ENCODE results near the gene PRPF8.

The PRPF8 gene

DNA sequence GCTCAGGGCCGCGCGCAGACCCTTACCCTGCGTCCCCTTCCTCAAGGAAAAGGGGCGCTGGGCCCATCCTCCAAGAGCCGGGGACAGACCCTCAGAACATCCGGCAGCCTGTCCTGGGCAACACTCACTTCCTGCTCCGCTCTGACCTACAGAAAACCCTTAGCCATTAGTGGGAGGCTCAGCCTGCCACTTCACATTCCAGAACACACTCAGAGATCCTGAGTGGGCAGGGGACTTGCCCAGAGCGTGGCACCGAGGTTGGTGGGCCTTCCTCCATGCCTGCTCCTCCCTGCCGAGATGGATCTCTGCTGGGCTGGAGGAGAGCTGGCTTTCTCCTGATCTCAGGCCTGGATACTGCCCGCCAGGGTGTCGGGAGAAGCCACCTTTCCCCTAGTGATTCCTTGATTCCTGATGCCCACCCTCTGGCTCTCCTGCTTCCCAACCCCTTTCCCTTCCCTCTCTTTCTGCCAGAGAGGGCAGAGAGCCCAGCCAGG, 40.6 kb downstream of the PRPF8 start:
- no peak for DNase-seq

DNA sequence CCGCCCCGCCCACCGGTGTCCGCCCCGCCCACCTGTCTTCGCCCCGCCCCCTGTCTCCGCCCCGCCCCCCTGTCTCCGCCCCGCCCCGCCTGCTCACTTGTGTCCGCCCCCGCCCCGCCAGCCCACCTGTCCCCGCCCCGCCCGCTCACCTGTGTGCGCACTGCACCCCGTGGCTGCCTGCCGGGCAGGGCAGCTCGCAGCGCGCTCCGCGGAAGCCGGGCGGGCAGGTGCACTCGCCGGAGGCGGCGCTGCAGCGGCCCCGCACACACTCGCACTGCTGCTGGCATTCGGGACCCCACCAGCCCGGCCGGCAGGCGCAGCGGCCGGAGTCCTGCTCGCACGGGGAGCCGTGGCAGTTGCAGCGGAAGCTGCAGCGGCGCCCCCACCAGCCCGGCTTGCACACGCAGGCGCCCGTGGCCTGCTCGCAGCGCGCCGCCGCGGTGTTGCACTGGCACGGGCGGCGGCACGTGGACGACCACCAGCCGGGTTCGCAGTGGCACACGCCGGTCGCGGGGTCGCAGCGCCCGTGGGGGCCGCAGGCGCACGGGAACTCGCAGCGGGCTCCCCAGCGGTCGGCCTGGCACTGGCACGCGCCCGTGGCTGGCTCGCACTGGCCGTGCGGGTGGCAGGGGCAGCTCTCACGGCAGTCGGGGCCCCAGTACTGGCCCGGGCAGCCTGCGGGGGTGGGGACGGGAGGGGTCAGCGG, 41.2 kb downstream of the PRPF8 start:
- no peak for DNase-seq

DNA sequence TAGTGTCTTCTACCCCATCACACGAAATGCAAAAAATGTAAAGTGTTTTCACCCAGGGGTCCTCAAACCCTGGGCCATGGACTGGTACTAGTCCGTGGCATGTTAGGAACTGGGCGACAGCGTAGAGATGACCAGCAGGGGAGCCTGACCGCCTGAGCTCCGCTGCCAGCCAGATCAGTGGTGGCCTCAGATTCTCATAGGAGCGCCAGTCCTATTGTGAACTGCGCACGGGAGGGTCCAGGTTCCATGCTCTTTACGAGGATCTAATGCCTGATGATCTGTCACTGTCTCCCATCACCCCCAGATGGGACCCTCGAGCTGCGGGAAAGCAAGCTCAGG, 43.6 kb downstream of the PRPF8 start:
- DNase-seq: no peak

DNA sequence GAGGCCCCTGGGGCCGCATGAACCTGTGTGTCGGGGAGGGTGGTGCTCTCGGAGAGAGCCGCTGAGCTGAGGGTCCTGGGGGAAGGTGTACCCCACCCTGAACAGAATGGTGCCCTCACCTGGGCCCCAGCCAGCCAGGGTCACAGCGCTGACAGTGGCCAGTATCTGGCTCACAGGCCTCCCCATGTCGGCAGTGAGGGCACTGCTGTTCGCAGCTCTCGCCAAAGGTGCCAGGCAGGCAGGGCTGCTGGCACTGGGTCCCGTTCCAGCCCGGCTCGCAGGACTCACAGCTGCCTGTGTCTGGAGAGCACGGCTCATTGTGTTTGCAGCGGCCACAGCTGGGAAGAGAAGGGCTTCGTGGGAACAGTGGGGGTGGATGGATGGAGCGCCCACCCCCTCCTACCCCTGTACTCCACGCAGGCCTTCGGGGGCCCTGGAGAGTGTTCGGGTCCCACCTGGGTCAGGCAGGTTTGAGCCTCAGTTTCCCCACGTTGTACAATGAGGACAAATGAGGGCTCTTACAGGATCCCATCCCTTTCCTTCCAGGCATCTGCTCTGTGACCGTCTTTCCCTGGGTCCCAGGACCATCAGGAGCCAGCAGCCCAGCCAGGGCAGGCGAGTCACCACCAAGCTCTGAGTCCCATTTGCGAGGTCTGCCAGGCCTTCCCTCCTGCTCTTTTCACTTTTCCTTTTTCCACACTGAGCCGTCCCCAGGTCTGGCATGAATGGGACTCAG, 44.2 kb downstream of the PRPF8 start:
- no peak for DNase-seq

DNA sequence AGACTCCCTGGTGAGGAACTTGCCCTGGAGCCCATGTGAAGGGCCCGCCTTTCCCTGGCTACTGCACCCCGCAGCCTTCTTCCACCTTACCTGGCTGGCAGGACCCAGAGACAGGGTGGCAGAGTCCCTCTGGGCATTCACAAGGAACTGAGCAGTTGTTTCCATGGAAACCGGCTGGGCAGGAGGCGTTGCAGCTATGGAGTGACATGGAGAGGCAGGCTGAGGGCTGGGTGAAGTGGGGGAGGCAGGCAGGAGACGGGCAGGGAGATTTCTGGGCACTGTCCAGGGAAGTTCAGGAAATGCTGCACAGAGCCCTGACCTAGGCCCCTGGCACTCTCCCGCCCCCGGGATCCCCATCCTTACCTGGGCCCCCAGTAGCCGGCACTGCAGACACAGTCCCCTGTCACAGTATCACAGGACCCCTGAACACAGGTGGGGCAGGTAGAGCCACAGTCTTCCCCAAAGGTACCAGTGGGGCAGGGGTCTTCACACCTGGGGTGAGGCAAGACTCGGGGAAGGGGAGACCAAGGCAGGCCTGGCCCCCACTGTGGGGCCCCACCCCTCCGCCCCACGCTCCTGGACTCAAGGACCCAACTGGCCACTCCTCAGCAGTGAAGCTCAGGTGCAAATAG, 45.0 kb downstream of the PRPF8 start:
- no peak for DNase-seq

DNA sequence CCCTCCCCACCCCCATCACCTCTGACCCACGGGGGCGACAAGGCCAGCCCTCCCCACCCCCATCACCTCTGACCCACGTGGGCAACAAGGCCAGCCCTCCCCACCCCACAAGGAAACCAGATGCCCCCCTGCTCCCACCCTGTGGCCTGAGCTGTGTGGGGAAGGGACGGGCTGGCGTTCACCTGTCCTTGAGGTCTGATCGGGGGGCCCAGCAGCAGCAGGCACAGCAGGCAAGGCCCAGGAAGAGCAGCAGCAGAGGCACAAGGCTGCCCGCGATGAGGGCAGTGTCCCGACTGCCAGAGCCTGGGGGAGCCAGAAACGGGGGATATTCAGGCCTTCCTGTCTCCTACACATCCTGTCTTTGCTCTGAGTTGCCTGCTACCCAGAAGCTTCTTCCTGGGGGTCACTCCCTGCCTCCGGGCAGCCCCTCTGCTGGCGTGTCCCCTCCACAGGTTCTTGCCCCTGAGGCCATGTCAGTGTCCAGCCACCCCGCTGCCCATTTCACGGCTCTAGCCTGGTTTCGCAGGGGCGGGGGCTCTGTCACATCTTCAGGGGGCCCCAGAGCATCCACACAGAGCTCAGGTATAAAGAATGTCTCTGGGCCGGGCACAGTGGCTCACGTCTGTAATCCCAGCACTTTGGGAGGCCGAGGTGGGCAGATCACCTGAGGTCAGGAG, 45.9 kb downstream of the PRPF8 start:
- DNase-seq: no peak

DNA sequence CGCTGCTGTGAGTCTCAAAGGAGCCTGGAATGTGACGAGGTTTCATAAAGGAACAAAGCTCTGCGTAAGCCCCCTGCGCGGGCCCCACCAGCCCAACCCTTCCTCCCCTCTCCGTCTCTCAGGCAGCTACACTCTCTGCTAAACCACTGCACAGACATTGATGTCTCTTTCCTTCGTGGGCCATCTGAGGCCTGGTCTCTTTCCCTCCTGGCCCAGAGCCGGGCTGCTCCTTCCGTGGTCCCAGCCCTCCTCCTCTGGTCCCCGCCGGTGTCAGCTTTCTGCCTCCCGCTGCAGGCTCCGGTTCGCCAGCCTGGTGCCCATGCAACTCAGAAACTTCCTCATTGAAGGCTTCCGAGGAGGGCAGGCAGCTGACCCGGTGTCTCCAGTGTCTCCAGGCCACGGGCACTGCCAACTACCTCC, 46.5 kb downstream of the PRPF8 start:
- no peak for DNase-seq

DNA sequence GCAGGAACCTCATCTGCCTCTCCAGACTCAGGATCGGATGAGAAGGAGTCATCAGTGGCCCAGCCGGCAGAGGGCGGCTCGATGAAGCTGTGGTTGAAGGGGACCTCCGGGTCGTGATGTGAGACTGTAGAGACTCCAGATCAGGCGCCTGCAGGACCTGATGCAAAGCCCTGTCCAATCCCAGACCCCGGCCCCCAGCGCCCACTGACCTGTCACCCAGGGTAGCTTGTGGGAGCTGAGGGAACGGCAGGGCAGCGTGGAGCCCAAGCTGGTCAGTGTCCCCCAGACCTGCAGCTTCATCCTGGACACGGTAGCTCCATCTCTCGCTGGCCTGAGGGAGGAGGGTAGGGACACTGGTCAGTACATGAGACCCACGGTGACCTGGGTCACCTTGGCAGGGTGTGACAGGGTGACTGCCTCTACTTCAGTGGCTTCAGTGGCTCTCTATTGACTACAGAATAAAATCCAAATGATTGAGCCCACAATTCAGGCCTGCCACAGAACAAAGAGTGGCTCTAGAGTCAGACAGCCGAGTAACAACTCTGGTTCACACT, 47.9 kb downstream of the PRPF8 start:
- no peak for DNase-seq

DNA sequence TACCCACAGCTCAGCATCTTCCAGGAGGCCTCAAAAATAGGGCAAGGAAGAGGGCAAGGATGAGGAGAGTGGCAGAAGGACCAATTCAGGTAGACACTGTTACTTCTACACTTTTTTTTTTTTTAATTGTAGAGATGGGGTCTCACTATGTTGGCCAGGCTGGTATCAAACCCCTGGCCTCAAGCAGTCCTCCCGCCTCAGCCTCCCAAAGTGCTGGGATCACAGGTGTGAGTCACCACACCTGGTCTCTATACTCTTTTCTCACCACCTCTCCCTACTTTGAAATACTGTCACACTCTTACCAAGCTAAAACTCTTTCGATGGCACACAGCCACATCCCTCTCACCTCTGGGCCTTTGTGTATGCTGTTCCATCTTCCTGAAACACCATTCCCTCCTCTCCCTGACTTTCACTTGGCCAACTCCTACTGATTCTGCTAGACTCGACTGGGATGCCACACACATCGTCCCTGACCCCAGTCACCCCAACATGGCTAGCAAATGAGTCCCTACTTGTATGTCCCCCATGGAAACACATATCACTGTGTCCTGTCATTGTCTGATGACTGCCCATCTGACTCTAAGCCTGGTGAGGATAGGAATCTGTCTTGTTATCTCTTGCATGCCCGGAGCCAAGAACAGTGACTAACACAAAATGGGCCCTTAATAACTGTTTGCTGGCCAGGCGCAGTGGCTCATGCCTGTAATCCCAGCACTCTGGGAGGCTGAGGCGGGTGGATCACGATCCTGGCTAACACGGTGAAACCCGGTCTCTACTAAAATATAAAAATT, 48.8 kb downstream of the PRPF8 start:
- DNase-seq: no peak

DNA sequence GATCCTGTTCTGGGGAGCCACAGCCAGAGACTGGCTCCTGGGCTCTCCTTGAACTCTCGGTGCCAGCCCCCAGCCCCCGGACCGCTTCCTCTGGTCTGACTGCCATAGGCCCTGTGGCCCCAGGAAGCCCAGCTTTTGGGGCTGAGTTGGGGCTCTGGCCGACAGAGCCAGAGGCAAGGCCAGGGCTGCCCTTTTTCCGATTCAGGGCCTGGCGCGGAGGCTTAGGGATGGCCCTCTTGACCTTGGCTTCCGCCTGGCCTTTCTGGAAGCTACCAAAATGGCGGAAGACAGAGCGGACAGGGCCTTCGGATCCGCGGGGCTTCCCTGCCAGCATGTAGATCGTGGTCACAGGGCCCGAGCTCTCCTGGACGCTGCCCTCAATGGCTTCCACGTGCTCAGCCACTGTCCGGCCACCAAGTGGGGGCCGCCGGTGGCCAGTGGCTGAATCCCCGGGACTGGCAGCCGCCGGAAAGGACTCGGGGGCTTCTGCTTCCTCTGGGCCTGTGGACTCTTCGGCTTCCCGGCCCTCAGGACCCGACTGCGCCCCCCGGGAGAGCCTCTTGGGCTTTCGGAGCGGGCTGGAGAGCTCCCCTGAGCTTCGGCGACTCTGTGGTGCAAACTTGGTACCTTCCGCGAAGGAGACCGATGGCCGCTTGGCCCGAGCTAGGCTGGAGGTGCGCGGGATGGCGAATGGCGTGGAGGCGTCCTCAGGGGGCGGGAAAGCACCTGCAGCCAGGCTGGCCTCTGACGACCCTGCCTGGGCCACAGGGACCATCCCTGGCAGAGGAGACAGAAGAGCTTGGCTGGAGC, 49.6 kb downstream of the PRPF8 start:
- DNase-seq: no peak

DNA sequence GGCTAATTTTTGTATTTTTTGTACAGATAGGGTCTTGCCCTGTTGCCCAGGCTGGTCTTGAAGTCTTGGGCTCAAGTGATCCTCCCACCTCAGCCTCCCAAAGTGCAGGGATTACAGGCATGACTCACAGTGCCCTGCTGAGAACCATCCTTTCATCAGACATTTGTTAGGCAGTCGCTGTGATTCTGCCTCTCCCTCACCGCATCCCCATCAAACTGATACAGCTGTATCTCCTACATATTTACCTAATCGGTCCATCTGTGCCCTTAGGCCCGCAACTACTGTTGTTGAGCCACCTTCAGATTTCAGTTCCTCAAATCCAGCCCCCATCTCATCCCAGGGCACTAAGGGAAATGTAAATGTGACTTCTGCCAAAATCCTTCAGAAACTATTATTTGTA, 54.0 kb downstream of the PRPF8 start:
- DNase-seq: no peak

DNA sequence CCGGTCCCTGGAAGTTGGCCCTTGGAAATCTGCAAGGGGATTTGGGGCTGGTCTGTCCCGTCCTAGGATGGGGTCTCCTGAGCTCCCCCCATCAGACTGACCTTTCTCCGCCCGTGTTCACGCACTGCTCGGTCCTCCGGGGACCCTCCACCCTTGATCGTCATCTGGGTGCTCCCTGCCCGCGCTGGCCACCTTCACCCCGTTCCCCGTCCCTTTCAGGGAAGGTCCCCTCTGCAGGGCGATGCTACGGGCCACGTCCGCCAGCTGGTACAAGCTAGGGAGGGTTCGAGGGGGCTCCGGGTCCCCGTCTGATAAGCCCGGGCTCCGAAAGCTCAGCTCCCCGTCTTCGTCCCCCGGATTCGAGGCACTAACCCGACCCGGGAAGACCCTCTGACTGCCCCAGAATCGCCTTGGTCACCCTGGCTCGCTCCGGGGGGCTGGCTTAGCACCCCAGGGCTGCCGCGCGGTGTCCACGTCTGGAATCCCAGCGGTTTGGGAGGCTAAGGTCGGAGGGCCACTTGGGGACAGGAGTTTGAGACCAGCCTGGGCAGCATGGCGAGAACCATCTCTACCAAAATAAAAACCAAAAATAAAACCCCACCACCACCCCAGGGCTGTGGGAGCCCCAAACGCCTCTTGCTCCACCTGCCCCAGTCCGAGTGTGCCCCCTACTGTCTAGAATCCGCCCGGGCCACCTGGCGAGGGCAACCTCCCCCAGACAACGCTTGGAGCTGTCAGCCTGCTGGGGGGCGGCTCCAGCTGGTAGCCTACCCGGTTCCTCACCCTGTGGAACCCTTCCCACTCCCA, 55.0 kb downstream of the PRPF8 start:
- DNase-seq: peak; percentile 7

DNA sequence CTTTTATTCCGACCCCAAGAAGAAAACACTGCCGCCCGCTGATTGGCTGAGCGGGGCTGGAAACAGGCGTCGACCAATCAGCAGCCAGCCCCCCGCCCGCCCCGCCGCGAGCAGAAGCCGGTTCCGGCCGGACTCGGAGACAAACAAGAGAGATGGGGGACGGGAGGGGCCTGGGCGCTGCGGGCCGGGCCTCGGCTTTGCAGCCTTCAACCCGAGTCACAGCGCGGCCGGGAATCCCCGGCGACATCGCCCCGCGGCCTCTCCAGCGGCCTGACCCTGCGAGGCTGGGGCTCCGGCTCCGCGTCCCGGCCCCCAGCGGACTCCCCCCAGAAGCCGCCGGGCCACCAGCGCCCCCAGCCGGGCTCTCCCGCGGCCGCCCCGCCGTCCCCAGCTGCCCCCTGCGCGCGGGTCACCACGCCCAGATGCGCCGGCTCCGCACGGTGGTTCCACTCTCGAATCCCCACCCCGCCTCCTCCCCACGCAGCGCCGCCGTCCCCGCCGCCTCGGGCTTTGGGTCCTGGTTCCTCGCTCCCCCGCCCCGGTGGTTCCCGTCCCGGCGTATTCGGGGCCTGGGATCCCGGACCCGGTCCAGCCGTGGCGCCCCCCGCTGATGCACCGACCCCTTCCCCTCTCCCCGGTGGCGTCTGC, 55.7 kb downstream of the PRPF8 start:
- peak; percentile 83 for DNase-seq

DNA sequence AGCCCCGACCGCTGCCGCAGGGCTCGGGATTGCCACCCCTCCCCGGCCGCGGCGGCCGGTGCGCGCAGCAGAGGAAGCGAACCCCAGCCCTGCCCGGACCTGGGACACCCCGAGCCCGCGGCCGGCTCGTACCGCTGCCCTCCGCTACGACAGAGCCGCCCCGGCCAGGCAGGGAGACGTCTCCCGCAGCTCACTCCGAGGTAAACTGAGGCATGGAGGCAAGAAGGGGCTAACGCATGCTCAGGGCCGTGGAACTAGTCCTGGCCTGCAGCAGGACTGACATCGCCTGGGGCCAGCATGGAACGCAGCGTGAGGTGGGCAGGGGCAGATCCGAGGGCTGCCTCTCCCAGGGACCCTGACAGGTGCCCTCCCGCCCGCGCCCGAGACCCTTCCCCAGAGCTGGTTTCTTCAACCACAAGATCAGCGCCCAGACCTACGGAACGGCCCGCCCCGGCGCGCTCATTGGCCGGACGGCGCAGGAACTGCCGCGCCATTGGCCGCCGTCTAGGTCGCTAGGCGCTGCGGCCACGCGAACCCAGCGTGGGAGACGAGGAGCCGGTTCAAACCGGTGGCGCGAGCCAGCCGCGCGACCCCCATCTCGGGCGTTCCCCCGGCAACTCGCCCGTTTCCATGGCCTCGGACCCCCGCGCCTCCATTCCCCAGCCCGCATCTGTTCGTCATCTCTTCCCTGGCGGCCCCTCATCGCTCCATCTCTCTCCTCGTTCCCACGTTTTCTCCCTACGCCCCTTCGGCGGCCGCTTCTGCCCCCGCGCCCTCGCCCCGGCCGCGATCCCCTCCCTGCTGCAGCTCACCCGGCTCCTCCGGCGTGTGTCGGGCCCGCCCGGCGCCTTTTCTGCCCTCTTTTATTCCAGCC, 56.4 kb downstream of the PRPF8 start, which contains the start of gene SLC43A2:
SLC43A2 (minus strand) TSS at position 853 of the 874 bp plus-strand sequence. CDS start 960 bp downstream, outside the sequence.
- DNase-seq: peak; percentile 44

DNA sequence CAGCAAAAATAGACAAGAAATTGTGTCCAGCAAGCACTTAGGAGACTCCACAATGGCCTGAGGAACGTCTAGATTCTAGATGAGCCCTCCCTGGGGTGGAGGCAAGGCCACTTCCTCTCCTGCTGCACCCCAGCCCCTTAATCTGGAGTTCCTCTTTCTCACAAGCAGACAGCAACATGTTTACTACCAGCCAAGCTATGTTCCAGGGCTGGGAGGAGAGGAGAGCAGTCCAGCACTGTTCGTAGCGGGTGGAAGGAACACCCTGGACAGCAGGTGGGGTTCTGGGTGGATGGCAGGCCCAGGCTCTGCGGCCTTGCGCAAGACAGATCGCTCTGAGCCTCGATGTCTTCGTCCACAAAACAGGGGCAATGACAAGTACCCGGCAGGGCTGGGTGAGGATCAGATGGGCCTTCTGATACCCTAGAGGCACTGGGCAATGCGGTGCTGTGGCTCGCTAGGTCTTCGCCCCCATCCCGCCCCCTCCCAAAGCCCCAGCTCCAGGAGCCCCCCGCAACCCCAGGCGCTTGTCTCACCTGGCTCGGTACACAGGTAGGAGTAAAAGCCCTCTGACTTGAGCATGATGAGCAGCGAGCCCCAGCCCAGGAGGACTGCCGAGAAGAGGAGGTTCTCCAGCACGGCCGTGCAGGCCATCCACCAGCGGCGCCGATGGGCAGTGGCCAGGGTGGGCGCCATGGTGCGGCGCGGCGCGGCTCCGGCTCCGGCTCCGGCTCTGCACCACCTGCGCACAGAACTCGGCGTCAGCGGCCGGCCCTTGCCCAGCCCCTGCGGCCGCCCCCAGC, 57.3 kb downstream of the PRPF8 start:
- DNase-seq: no peak

DNA sequence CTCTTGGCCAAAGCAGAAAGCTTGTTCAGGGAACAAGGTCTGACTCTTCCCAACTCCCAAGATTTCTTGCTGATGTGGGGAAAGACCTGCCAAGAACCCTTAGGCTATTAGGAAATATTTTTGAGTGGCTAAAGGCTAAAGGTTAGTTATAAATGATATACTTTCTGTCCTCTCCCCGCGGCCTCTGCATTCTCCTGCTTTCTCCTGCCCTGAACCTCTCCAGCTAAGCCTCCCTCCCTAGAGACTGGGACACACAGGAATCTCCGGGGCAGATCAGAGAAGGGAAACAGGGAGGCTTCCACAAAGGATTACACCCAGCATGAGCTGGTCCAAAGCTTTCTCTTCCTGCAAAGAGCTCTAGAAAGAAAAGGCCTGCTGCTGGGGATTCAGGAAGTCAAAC, 58.3 kb downstream of the PRPF8 start:
- DNase-seq: no peak

DNA sequence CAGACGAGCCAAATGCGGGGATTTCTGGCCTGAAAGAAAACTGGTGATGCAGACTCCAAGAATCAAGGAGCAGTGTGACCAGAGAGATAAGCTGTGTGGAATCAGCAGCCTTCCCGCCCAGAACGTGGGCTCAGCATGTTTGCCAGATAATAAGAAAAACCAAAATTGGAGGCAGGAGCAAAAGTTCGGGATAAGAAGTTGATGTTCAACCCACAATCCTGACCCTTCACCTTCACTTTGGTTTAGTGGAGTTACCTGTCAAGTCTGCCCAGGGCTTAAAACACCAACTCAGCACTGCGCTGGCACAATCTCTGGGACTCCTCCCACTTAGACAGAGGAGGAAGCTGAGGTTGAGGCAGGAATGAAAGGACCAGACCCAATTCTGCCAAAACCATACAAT, 59.1 kb downstream of the PRPF8 start:
- DNase-seq: no peak

DNA sequence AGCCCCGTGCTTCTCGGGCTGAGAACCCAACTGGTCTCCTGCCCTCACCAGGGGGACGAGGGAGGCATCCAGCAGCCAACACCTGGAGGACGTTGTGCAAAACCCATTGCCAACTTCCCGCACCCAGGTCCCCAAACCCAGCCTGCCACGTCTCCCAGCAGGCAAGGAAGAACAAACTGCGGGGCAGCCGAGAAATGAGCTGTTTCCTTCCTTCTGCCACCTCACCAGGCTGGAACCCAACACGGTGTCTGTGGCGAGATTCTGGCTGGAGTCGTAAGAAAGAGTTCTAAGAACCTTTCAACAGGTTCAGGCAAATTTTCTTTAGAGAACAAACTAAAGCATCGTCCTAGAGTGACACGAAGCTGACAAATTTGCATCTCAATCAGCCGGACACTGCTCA, 59.6 kb downstream of the PRPF8 start:
- DNase-seq: no peak
